Neural cell (in vitro differentiated cells): ENCODE results near the gene MBD6. TPM values are rescaled to one million over a fixed set of nuclear protein-coding genes. Genes with fewer than 3 reads are reported as not detected.

Experiments
- polyA plus RNA-seq: library from polyadenylated mRNA; depleted of rRNA; stranded (reverse); fragments of >200 nt; gene quantifications from 2 replicates; pipeline ENCODE4 v1.2.3, GENCODE V29; 2014
- small RNA-seq, 3 experiments: library from RNA; depleted of rRNA; stranded (forward); fragments of <200 nt; gene quantifications; one replicate each; pipeline ENCODE3, GENCODE V24; 2012

The MBD6 gene
- polyA plus RNA-seq, 1 donor from 2014 or later = 2.1 TPM

Small RNAs within 50 kb of the gene (small RNA-seq; reads per million reads assigned to genes)
- 0 to 0.07 (median 0) reads per million in 3 experiments for gene MIR616

Other genes with a start within 250 kb of the MBD6 start
- 11.1 and 13.7 TPM in 2 replicates for gene R3HDM2, start 91.8 kb upstream of the MBD6 start, polyA plus RNA-seq
- not detected in 2 replicates for gene INHBC, start 88.0 kb upstream of the MBD6 start, polyA plus RNA-seq
- gene INHBE, start 67.5 kb upstream of the MBD6 start, polyA plus RNA-seq = 0.30 and 2.3 TPM in 2 replicates
- gene GLI1, start 63.0 kb upstream of the MBD6 start, polyA plus RNA-seq = 4.2 TPM in 1 of 2 replicates, not detected in the other
- not detected in 2 replicates for gene ARHGAP9, start 43.0 kb upstream of the MBD6 start, polyA plus RNA-seq
- 312 and 321 TPM in 2 replicates for gene MARS1, start 34.8 kb upstream of the MBD6 start, polyA plus RNA-seq
- 24.0 and 25.8 TPM in 2 replicates for gene DDIT3, start 2.3 kb upstream of the MBD6 start, polyA plus RNA-seq
- 351 and 369 TPM in 2 replicates for gene DCTN2, start 24.4 kb downstream of the MBD6 start, polyA plus RNA-seq
- gene KIF5A, start 27.2 kb downstream of the MBD6 start, polyA plus RNA-seq = 58.8 and 67.5 TPM in 2 replicates
- 22.1 and 31.0 TPM in 2 replicates for gene PIP4K2C, start 68.4 kb downstream of the MBD6 start, polyA plus RNA-seq
- gene DTX3, start 82.0 kb downstream of the MBD6 start, polyA plus RNA-seq = 141 and 163 TPM in 2 replicates
- 12.9 and 18.8 TPM in 2 replicates for gene ARHGEF25, start 88.6 kb downstream of the MBD6 start, polyA plus RNA-seq
- 99.9 and 152 TPM in 2 replicates for gene B4GALNT1, start 110.4 kb downstream of the MBD6 start, polyA plus RNA-seq
- gene OS9, start 171.3 kb downstream of the MBD6 start, polyA plus RNA-seq = 223 and 248 TPM in 2 replicates
- 19.3 and 24.9 TPM in 2 replicates for gene AGAP2, start 215.9 kb downstream of the MBD6 start, polyA plus RNA-seq
- 78.1 and 85.3 TPM in 2 replicates for gene TSPAN31, start 222.2 kb downstream of the MBD6 start, polyA plus RNA-seq
- gene CDK4, start 229.5 kb downstream of the MBD6 start, polyA plus RNA-seq = 81.3 and 104 TPM in 2 replicates
- gene MARCHF9, start 232.3 kb downstream of the MBD6 start, polyA plus RNA-seq = 34.5 and 47.8 TPM in 2 replicates
- gene CYP27B1, start 244.3 kb downstream of the MBD6 start, polyA plus RNA-seq = 0.86 and 1.4 TPM in 2 replicates
- gene METTL1, start 249.3 kb downstream of the MBD6 start, polyA plus RNA-seq = 1.9 and 2.0 TPM in 2 replicates
- gene EEF1AKMT3, start 249.8 kb downstream of the MBD6 start, polyA plus RNA-seq = 1.6 and 2.0 TPM in 2 replicates